GM18861 (cell line): ENCODE results near the gene ATM.
"Not testable (repeated sequence)": the region's sequence is repeated elsewhere in the genome, so short reads cannot be mapped to it uniquely, and the experiment has no call there.

Experiments used
- ATAC-seq: cut with Tn5 transposase; IDR thresholded peaks from one replicate; pipeline ENCODE4 v1.9.1; 2021; ENCODE audit not compliant: unreplicated experiment

Gene ATM

GRCh38 chr11:108221911-108222573 is 825 bp upstream of the ATM start:
- no peak for ATAC-seq

GRCh38 chr11:108223348-108224149 is 682 bp downstream of the ATM start:
- peak; percentile 30 for ATAC-seq

GRCh38 chr11:108224366-108224765 is 1.5 kb downstream of the ATM start:
- ATAC-seq: no peak

GRCh38 chr11:108224911-108225786 is 2.3 kb downstream of the ATM start:
- ATAC-seq: peak; percentile 22

- ATAC-seq: no peak
Measured at GRCh38 chr11:108226036-108226435, 3.2 kb downstream of the ATM start.

GRCh38 chr11:108228251-108228650 is 5.4 kb downstream of the ATM start:
- no peak for ATAC-seq

- ATAC-seq: no peak
Measured at GRCh38 chr11:108233277-108233945, 10.5 kb downstream of the ATM start.

GRCh38 chr11:108235192-108235591 is 12.3 kb downstream of the ATM start:
- no peak for ATAC-seq

- no peak for ATAC-seq
Measured at GRCh38 chr11:108235633-108236032, 12.8 kb downstream of the ATM start.

GRCh38 chr11:108237058-108237481 is 14.2 kb downstream of the ATM start:
- peak; percentile 62 for ATAC-seq

GRCh38 chr11:108239076-108239475 is 16.2 kb downstream of the ATM start:
- ATAC-seq: no peak

- no peak for ATAC-seq
Measured at GRCh38 chr11:108241330-108242037, 18.6 kb downstream of the ATM start.

GRCh38 chr11:108242422-108242821 is 19.6 kb downstream of the ATM start:
- no peak for ATAC-seq

GRCh38 chr11:108246308-108246707 is 23.4 kb downstream of the ATM start:
- ATAC-seq: no peak

GRCh38 chr11:108246885-108247284 is 24.0 kb downstream of the ATM start:
- ATAC-seq: no peak

- no peak for ATAC-seq
Measured at GRCh38 chr11:108253176-108253575, 30.3 kb downstream of the ATM start.

- ATAC-seq: no peak
Measured at GRCh38 chr11:108269583-108269982, 46.7 kb downstream of the ATM start.

GRCh38 chr11:108276985-108277616 is 54.2 kb downstream of the ATM start:
- not testable (repeated sequence) for ATAC-seq

GRCh38 chr11:108278546-108278945 is 55.7 kb downstream of the ATM start:
- no peak for ATAC-seq

GRCh38 chr11:108278954-108279353 is 56.1 kb downstream of the ATM start:
- no peak for ATAC-seq
